HG02763 (cell line): ENCODE measurements around the gene TBC1D32.
A peak's percentile ranks its signal among the peaks of the same experiment; 100 is the strongest.
"Not testable (repeated sequence)": the region's sequence is repeated elsewhere in the genome, so short reads cannot be mapped to it uniquely, and the experiment has no call there.

ENCODE experiments used
- ATAC-seq: cut with Tn5 transposase; IDR thresholded peaks from one replicate; pipeline ENCODE4 v1.9.1; 2021; ENCODE audit warnings: mild to moderate bottlenecking, moderate library complexity; ENCODE audit not compliant: unreplicated experiment

The TBC1D32 gene

DNA sequence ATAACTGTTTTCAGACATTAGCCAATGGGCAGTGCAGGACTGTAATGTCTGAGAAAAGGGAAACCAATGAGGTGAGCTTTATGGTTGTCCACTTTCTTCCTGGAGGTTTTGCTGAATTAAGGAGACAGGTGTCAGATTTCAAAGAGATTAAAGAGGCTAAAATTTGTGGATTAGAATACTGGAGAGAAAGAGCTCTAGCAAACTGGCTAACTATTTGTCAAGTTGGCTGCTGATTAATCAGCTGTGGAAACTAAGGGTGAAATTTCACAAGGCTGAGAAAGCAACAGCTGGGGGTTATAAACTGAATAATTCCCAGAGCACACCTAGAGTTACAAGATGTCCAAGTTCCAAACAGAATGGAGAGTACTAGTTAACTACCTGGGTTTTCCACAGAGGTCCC lies 198.9 kb downstream of the TBC1D32 start:
- ATAC-seq: no peak

- ATAC-seq: no peak
These were observed 199.4 kb downstream of the TBC1D32 start for GRCh38 chr6:121134922-121135321.

DNA sequence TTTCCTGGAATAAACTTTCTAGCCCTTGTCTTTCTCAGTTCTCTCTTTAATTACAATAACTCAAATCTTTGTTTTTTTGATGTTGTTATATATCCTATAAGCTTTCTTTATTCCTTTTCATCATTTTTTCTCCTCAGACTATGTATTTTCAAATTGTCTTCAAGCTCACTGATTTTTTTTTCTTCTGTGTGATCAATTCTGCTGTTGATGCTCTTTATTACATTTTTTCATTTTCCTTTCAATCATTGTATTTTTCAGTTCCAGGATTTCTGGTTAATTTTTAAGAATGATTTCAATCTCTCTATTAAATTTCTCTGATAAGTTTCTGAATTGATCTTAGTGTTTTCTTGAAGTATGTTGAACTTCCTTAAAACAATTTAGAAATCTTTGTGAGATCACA lies 209.7 kb downstream of the TBC1D32 start:
- ATAC-seq: no peak

- no peak for ATAC-seq
These were observed 221.9 kb downstream of the TBC1D32 start for GRCh38 chr6:121112356-121112755.

DNA sequence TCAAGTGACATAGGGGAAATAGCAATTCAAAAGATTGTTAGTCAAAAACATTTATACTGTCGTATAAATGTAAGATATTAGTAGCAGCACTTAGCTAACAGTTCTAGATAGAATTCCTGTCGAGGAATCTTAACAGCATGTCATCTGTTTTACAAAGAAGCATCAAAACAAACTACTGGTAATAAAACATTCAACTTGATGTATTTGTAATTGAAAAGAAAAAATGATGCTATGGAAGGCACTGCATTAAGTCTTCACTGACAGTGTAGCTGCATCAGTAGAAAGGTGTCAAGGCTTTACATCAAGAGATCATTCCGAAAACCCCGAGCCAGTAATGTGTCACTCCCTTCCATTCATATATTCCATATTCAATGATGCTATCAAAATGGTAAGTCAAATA lies 223.5 kb downstream of the TBC1D32 start:
- no peak for ATAC-seq

DNA sequence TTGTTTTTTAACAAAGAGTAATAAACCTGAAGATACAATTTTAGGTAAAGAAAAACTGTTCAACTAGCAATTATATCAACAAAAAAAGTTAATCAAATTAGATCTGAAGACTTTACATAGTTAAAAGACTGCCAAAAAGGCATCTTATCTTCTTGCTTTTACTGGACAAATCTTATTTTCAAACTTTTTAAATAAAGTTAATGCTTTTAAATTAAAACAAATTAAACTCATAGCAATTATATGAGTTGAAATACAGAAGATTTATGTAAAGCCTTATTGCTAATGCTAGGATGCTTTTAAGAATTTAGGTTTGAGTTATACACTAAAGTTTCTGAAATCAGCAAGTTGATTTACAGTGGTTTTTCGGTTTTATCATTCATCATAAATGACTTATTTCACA lies 227.3 kb downstream of the TBC1D32 start:
- ATAC-seq: no peak

DNA sequence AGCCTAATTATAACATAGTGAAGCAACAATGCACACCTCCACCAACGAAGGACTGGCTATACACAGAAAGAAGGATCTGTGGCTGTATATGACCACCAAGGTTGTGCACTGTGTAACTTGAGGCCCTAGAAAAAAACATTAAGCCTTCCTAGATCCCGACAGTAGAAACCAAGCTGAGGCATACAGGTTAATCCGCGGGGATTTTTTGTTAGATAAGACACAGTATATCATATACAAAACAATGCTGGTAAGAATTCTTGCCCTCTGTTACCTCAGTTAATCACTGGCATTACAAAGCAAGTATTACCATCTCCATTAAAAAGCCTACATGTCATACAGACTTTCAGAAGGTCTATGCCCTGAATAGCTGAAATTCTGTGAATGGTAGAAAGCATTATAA lies 228.8 kb downstream of the TBC1D32 start:
- ATAC-seq: no peak

GRCh38 chr6:121093928-121094327 lies 240.4 kb downstream of the TBC1D32 start:
- ATAC-seq: no peak

GRCh38 chr6:121090492-121090891 lies 243.8 kb downstream of the TBC1D32 start:
- ATAC-seq: no peak

- ATAC-seq: no peak
These were observed 247.4 kb downstream of the TBC1D32 start for GRCh38 chr6:121086876-121087275.

DNA sequence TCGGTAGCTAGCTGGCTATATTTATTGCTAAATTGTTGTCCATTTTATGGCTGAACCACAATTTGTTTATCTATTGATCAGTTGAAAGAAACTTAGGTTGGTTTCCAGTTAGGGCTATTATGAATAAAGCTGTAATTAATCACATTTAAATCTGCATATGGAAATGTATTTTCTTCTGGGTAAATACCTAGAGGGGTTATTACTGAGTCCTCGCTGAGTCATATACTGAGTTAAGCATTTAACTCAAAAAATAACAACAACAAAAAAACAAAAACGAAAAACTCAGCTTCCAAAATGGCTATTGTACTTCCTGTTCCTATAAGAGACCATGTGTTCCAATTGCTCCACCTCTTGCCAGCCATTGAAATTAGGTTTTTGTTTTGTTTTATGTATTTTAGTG lies 258.2 kb downstream of the TBC1D32 start:
- no peak for ATAC-seq

DNA sequence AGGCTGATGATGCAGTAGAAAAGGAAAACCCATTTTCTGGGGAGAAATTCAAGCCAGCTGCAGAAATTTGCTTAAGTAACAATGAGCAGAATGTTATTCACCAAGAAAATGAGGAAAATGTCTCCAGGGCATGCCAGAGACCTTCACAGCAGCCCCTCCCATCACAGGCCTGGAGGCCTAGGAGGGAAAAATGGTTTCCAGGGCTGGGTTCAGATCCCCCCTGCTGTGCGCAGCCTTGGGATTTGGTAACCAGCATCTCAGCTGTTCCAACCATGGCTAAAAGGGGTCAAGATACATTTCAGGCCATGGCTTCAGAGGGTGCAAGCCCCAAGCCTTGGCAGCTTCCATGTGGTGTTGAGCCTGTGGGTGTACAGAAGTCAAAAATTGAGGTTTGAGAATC lies 265.5 kb downstream of the TBC1D32 start:
- not testable (repeated sequence) for ATAC-seq

DNA sequence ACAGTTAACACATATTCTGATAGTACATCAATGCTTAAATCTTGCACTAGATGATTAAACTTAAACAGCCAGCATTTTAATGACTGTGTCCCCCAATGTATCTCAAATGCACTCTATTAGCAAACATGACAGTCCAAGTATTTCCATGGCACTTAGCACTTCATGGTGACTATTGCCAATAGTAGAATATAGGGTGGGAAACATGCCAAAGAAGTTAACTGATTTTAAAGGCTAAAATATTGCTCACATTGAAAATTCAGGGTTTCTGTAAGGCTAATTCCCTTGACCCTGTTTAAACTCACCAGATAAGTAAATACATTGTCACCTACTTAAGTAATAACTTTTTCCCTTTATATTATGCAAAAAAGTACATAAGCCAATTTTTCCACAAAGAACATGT lies 266.9 kb downstream of the TBC1D32 start:
- no peak for ATAC-seq

- no peak for ATAC-seq
These were observed 269.9 kb downstream of the TBC1D32 start for GRCh38 chr6:121064345-121064744.

DNA sequence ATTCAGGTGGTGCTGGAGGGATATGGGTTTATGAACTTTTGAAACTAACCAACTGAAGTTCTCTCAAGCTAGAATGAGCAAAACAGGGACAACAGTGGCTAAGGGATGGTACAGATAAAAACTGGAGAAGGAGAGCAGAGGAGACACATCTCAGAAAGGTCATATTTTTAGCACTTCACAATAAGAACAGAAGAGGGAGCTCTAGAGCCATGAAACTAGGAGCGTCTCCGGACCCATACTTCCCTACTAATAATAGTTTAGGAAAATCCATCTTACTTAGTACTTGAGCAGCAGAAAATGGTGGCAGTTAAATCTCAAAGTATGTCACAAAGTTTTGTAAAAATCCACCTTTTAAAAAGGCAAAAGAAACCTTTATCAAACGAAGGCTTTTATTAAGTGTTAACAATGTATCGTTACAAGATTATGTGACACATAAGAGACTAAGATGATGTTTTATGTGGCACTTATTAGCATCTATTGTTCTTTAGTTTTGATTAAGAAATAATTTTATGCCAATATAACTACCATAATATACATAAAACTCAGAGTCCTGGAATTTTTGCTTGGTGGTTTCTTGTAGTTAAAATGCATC lies 278.6 kb downstream of the TBC1D32 start:
- ATAC-seq: peak; percentile 64

GRCh38 chr6:121048593-121048992 lies 285.7 kb downstream of the TBC1D32 start:
- not testable (repeated sequence) for ATAC-seq

DNA sequence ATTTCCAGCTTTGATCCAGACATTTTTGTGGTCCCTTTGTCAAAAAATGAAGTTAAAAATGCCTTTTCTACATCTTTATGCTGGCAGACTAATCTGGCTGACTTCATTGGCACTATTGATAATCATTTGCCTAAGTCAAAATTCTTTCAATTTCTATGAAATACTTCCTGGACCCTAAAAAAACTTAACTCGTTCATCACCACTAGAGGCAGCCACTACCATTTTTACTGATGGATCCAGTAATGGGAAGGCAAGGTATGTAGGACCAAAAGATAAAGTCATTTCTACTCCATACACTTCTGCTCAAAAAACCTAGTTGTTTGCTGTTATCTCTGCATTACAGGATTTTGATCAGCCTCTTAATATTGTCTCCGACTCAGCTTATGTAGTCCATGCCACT lies 289.4 kb downstream of the TBC1D32 start:
- not testable (repeated sequence) for ATAC-seq

- not testable (repeated sequence) for ATAC-seq
These were observed 290.6 kb downstream of the TBC1D32 start for GRCh38 chr6:121043706-121044105.

DNA sequence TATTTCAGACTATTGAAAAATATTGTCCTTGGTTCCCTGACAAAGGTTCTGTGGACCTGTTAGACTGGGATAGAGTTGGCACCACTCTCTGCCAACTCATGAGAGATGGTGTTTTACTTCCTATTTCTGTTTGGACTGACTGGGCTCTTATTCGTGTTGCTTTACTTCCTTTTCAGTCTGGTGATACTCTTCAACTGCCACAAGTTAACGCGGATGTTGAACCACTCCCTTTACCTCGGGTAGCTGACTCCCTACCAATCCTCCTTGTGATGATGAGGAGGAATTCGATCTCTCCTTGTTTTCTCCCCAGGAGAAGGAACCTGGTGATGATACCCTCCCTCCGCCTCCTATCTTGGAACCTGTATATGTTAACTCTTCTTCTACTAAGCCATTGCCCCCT lies 291.1 kb downstream of the TBC1D32 start:
- ATAC-seq: not testable (repeated sequence)

DNA sequence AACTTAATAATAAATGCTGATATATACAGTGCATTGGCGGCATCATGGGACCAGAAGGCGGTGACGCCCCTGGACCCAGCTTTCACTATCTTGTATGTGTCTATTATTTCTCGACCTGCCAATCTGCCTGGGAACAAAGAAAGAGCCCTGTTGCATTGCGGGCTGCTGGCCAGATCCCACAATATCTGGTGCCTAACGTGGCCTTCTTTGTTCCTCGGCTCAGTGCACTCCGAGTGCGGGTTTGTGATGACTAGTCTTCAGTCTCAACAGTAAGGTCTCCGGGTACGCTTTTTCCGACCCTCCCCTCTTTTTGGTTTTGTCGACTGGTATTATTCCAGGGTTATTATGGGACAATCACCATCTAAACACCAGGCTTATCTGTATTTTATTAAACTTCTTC lies 291.5 kb downstream of the TBC1D32 start:
- ATAC-seq: no peak

- no peak for ATAC-seq
These were observed 293.4 kb downstream of the TBC1D32 start for GRCh38 chr6:121040831-121041230.

DNA sequence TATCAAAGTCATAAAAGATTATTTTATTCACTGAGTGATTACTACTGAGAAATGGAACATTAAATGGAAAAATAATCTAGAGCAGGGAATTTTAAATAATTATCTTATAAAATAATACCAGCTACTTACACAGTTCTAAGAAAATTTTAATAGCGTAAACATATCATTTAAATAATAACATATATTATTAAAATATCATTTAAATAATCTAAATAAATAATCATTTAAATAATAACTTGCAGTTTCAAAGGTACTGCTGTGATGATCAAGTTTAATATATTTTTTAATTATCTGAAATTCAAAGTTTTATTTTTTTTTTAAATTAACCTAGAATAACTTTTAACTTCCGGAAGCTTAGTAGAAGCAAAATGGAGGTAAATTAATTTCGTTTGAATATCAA lies 301.2 kb downstream of the TBC1D32 start:
- ATAC-seq: no peak

GRCh38 chr6:121032268-121033006 lies 301.8 kb downstream of the TBC1D32 start:
- no peak for ATAC-seq
